Stimulated activated naive CD8-positive, alpha-beta T cell treated with anti-CD3 and anti-CD28 coated beads, Interleukin-15, Interleukin-2, amounts not matched to agents 100 ng/mL and 50 ng/mL, for 24 hours (primary cell): Measurements from ENCODE around the gene NSG2.

Source experiments
- H3K27ac Mint-ChIP-seq: one replicate; pipeline ENCODE4 v1.8.0; 2021; ENCODE audit warnings: mild to moderate bottlenecking, mixed read lengths
- H3K27me3 Mint-ChIP-seq: one replicate; pipeline ENCODE4 v1.8.0; 2021; ENCODE audit warnings: mixed read lengths
- H3K36me3 Mint-ChIP-seq: one replicate; pipeline ENCODE4 v1.8.0; 2021; ENCODE audit warnings: low read depth, mixed read lengths
- H3K4me1 Mint-ChIP-seq: one replicate; pipeline ENCODE4 v1.8.0; 2021; ENCODE audit warnings: low read depth, mixed read lengths
- H3K4me3 Mint-ChIP-seq: one replicate; pipeline ENCODE4 v1.8.0; 2021; ENCODE audit warnings: mild to moderate bottlenecking, mixed read lengths
- H3K9me3 Mint-ChIP-seq: one replicate; pipeline ENCODE4 v1.8.0; 2021; ENCODE audit warnings: mixed read lengths

NSG2 gene

DNA sequence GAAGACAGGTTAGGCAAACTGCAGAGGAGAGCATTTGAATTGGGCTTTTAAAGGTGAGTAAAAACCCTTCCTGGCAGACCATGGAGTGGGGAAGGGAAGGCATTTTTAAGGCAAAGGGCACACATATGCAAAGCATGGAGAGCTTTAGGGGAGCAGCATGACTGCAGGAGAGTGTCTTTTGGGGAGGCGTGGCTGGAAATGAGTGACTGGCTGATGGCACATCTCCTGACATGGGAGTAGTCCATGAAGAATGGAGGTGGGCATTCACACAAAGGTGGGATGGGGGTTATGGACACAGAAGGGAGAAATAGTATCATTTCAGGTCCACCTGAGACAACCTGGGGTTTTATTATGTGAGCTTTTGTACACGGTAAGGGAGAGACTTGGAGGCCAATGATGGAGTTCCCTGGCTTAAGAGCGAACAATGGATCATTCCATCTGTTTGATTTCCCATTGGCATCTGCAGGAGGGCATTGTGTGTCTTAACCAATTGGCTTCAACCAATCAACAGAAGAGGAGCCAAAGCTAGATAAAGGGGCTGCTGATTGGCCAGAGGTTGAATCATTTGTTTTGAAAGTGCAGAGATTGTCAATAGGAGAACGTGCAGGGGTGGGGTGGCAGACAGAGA lies 2.1 kb downstream of the NSG2 start:
- no peaks in the 10 kb centered on the region for H3K9me3 Mint-ChIP-seq
- no peak overlapping the region for H3K27ac Mint-ChIP-seq
- H3K4me1 Mint-ChIP-seq = no peaks in the 10 kb centered on the region
- no peaks in the 10 kb centered on the region for H3K36me3 Mint-ChIP-seq
- H3K4me3 Mint-ChIP-seq = no peak overlapping the region
- H3K27me3 Mint-ChIP-seq = peaks cover 23% of the 10 kb centered on the region

DNA sequence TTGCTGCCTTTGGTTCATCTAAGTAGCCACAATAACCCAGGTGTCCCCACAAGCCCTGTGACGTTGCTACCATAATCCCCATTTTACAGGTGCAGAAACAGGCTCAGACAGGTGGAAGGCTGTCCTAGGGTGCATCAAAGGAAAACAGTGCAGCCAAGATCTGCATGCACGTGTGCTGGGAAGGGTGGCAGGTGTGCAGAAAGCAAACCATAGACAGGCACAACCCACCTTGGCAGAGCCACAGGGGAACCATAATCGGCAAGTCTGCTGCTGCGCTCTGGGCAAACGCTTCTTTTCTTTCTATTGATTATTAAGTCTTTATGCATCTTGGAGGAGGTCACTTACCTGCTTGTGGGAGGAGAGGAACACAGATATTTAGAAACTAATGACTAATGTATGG lies 7.1 kb downstream of the NSG2 start:
- H3K36me3 Mint-ChIP-seq = no peaks in the 10 kb centered on the region
- no peaks in the 10 kb centered on the region for H3K4me1 Mint-ChIP-seq
- no peak overlapping the region for H3K27ac Mint-ChIP-seq
- no peaks in the 10 kb centered on the region for H3K9me3 Mint-ChIP-seq
- H3K4me3 Mint-ChIP-seq = no peak overlapping the region
- H3K27me3 Mint-ChIP-seq = peaks cover 7% of the 10 kb centered on the region

DNA sequence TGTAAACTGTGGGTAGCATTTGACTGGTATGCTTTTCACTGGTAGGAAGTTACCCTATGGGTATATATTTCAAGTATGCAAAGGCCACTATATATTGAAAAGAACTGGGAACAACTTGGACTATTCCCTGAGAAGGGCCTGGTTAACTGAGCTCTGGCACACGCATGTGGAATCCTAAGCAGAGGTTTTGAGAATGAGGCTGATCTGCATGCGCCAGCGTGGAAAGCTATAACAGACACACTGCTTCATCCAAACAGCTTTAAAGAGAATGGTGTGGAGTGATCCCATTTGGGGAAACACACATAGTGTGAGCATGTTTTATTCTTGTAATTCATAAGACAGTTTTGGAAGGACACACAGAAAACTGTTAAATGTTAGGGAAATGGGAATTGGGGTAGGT lies 8.4 kb downstream of the NSG2 start:
- peaks cover 6% of the 10 kb centered on the region for H3K27me3 Mint-ChIP-seq
- no peak overlapping the region for H3K27ac Mint-ChIP-seq
- no peak overlapping the region for H3K4me3 Mint-ChIP-seq
- H3K36me3 Mint-ChIP-seq = no peaks in the 10 kb centered on the region
- no peaks in the 10 kb centered on the region for H3K4me1 Mint-ChIP-seq
- no peaks in the 10 kb centered on the region for H3K9me3 Mint-ChIP-seq

DNA sequence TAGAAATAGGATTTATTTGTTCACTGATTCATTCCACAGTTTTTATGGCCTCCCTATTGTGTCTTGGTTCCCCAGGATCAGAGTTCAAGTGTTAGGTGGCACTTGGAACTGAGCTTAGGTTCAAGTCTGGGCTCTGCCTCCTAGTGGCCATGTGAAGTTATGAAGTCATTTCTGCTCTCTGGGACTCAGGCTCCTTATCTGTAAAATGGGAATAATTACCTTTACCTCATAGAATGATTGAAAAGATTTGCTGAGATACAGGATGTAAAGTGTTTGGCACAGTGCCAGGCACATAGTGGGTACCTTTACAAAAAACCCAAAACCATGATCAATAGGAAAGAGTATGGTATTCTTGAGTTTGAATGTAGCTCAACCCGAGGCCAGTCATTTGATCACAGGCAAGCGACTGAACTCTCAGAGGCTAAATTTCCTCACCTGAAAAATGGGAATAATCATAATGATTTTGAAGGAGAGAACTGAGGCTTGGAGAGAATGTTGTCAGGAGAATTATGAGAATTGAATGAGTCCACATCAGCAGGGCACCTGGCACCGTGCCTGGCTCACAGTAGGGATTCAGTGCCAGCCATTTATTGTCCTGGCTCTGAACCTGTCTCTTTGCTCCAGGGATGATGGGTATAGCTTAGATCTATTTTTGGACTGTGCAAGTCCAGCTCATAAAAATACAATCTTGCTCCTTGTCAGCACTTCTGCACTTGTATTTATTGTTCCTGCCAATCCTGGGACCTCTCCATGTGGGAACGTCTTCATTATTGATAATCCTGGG lies 10.8 kb downstream of the NSG2 start:
- peaks cover 7% of the 10 kb centered on the region for H3K27me3 Mint-ChIP-seq
- peaks cover 6% of the 10 kb centered on the region for H3K9me3 Mint-ChIP-seq
- H3K36me3 Mint-ChIP-seq = no peaks in the 10 kb centered on the region
- H3K4me3 Mint-ChIP-seq = no peak overlapping the region
- H3K27ac Mint-ChIP-seq = no peak overlapping the region
- no peaks in the 10 kb centered on the region for H3K4me1 Mint-ChIP-seq

DNA sequence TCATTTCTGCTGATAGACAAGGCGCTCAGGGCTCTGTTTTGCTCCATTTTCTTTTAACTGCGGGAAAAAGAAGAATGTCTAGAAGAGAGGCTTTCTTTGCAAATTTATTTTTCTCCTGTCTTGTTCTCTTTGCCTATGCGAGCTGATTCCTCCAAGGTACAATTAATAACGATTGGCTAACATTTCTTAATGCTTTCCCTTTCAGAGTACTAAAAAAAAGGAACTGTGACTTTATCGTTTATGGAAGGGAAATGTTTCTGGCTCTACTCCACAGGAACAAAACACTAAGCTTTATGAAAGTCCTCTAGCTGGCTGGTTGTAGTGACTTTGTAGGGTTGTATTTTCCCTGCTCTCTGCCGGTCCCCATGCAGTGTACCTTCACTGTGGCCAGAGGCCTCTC lies 11.7 kb downstream of the NSG2 start:
- Mint-ChIP-seq H3K27ac (no peak overlapping the region), H3K4me1 (no peaks in the 10 kb centered on the region), H3K4me3 (no peak overlapping the region), H3K9me3 (peaks cover 6% of the 10 kb centered on the region), H3K27me3 (peaks cover 9% of the 10 kb centered on the region), H3K36me3 (no peaks in the 10 kb centered on the region)

DNA sequence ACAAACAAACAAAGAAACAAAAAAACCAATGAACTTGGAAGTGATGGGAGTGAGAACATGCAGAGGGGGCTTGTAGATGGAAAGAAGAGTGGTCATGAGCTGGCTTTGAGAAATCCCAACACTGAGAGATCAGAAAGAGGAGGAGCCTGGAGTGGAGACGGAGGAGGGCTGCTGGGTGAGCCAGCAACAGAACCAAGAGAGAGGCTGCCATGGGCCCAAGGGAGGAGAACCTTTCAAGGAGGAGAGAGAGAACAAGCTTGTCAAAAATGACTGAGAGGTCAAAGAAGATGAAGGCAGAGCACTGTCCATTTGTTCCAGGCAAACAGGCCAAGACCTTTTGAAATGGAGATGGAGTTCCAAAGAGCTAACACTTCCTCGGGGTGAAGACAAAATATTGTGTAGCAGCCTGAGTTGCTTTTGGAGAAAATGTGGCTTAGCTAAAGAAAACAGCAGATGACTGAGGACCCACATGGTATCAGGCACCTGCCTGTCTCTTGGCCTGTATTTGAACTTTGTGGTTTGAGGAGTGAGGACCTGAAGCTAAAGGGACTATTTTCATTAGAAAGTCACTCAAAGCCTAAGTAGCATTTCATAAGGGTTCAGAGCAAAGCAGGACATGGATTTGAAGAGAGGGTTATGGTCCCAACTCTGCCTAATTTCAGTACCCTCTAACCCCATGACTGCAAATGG lies 13.1 kb downstream of the NSG2 start:
- H3K4me3 Mint-ChIP-seq = no peak overlapping the region
- H3K27me3 Mint-ChIP-seq = peaks cover 16% of the 10 kb centered on the region

DNA sequence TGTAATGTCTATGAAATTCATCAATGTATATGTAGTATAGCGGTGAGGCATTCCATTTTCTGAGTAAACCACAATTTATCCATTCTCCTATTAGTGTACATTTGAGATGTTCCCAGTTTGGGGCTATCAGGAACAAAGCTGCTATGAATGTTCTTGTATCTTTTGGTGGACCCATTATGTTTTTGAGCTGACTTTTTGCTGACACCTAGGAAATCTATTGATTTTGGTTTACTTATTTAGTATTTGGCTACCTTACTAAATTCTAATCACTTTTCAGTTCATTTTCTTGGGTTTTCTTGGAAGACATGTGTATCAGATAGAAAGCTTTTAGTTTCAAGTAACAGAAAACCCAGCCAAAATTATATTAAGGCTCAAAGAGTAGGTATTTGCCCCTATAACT lies 13.7 kb downstream of the NSG2 start:
- Mint-ChIP-seq H3K27ac (no peak overlapping the region), H3K4me3 (no peak overlapping the region), H3K4me1 (no peaks in the 10 kb centered on the region), H3K27me3 (peaks cover 21% of the 10 kb centered on the region), H3K9me3 (peaks cover 6% of the 10 kb centered on the region), H3K36me3 (no peaks in the 10 kb centered on the region)

More for the DNA sequence above, 13.1 kb downstream of the NSG2 start:
- H3K27ac Mint-ChIP-seq = no peak overlapping the region
- H3K4me1 Mint-ChIP-seq = no peaks in the 10 kb centered on the region
- H3K36me3 Mint-ChIP-seq = no peaks in the 10 kb centered on the region
- H3K9me3 Mint-ChIP-seq = peaks cover 6% of the 10 kb centered on the region

DNA sequence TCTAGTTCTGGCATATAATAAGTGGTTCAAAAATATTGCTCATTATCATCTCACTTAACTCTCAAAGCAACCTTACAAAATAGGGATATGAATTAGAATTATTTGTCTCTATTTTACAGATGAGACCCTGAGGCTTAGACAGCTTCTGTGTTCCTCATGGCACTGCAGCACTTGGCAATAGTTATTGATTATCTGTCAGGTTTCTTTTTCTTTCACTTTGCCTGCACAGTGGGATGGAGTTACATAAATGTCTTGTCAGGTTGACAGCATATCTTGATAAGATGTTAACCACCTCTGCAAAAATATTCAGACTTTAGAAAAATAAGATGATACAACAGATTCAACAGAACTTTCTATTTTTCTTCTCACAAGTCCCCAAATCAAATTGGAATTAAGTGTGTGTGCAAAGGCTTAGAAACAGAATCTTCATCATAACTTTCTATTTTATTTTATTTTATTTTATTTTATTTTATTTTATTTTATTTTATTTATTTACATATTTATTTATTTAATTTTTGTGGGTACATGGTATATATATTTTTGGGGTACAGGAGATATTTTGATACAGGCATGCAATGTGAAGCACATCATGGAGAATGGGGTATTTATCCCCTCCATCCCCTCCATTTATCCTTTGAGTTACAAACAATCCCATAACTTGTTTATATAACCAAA lies 17.7 kb downstream of the NSG2 start:
- H3K9me3 Mint-ChIP-seq = peaks cover 6% of the 10 kb centered on the region
- H3K4me3 Mint-ChIP-seq = no peak overlapping the region
- no peak overlapping the region for H3K27ac Mint-ChIP-seq
- no peaks in the 10 kb centered on the region for H3K36me3 Mint-ChIP-seq
- H3K4me1 Mint-ChIP-seq = no peaks in the 10 kb centered on the region
- peaks cover 26% of the 10 kb centered on the region for H3K27me3 Mint-ChIP-seq

DNA sequence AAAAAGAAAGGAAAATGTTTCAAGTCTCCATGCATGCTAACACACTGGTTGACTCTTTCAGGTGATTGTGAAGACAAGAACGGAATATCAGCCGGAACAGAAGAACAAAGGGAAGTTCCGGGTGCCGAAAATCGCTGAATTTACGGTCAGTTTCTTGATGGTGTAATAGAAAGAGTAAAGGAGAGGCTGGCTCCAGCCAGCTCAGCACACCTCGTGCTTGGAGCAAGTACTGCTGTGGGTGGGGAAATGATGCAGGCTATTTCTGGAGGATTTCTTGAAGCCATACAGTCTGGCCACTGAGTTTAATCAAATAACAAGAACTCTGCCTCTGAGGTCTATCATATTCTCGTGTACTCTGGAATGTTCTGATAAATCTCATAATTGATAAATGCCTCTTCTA lies 18.7 kb downstream of the NSG2 start:
- H3K4me1 Mint-ChIP-seq = no peaks in the 10 kb centered on the region
- peaks cover 6% of the 10 kb centered on the region for H3K9me3 Mint-ChIP-seq
- H3K36me3 Mint-ChIP-seq = no peaks in the 10 kb centered on the region
- H3K4me3 Mint-ChIP-seq = no peak overlapping the region
- H3K27ac Mint-ChIP-seq = no peak overlapping the region
- H3K27me3 Mint-ChIP-seq = peaks cover 26% of the 10 kb centered on the region

DNA sequence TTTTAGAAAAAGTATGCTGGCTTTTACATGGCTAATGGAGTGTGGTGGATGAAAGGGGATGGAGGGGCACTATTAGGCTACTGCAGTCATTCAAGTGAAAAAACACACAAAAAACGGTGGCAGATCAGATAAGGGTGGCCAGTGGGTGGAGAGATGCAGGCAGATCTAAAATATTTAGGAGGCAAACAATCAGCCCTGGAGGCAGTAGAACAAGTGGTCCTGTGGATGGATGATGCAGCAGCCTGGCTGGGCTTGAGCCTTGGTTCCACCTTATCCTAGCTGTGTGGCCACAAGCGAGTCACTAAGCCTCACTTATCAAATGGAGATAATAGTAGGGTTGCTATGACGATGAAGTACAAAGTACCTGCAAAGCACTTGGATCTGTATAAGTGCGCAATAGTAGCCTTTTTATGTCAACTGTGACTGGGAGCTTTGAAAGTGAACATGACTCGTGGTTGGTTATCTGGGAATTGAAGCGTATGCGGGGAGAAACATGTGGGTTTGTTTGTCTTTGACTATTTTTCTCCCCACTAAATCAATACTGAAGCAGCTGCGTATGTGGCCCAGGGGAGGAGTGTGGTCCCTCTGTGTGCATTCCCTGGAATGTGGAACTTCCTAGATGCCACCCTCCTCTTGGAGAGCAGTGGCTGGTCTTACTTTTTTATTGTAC lies 20.2 kb downstream of the NSG2 start:
- no peaks in the 10 kb centered on the region for H3K4me1 Mint-ChIP-seq
- no peaks in the 10 kb centered on the region for H3K36me3 Mint-ChIP-seq
- H3K4me3 Mint-ChIP-seq = no peak overlapping the region
- H3K9me3 Mint-ChIP-seq = no peaks in the 10 kb centered on the region
- H3K27ac Mint-ChIP-seq = no peak overlapping the region
- H3K27me3 Mint-ChIP-seq = peaks cover 26% of the 10 kb centered on the region

DNA sequence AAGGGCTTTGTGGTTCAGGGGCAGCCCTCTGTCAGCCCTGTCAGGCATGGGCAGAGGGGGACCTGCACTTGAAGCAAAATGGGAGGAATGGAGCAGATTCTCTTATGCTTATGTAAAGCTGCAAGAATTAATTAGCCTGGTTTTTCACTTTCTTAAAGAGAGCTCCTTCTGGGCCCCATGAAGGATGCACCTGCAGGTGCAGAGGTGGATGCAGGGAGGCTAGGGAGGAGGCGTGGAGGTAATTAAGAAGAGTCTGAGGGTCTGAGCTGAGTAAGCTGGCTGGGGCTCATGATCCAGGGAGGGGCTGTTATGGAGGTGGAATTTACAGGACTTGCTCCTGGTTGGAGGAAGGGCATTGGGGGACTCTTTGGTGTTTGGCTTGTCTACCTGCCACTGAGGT lies 22.0 kb downstream of the NSG2 start:
- no peaks in the 10 kb centered on the region for H3K9me3 Mint-ChIP-seq

DNA sequence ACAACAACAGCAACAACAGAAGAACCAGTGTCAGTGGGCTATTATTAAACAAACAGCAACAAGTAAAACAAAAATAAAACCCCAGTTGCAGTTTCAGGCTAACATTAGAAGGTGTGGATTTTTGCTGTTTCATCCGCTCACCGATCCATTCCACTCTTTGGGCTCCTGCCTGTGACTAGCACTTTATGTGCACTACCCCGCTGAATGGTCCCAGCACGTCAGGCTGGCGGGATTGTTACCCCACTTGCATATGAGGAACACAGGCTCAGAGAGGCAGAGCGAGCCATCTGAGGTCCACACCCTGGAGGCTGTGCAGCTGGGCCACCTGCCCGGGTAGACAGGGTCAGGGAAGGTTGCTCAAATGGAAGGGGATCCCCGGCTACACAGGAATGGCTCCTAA lies 26.0 kb downstream of the NSG2 start:
- Mint-ChIP-seq H3K4me1 (no peaks in the 10 kb centered on the region), H3K27ac (no peak overlapping the region), H3K27me3 (no peaks in the 10 kb centered on the region), H3K9me3 (no peaks in the 10 kb centered on the region), H3K4me3 (no peak overlapping the region), H3K36me3 (no peaks in the 10 kb centered on the region)

More for the DNA sequence above, 22.0 kb downstream of the NSG2 start:
- Mint-ChIP-seq H3K4me1 (no peaks in the 10 kb centered on the region), H3K4me3 (no peak overlapping the region), H3K36me3 (no peaks in the 10 kb centered on the region), H3K27ac (no peak overlapping the region), H3K27me3 (peaks cover 22% of the 10 kb centered on the region)

DNA sequence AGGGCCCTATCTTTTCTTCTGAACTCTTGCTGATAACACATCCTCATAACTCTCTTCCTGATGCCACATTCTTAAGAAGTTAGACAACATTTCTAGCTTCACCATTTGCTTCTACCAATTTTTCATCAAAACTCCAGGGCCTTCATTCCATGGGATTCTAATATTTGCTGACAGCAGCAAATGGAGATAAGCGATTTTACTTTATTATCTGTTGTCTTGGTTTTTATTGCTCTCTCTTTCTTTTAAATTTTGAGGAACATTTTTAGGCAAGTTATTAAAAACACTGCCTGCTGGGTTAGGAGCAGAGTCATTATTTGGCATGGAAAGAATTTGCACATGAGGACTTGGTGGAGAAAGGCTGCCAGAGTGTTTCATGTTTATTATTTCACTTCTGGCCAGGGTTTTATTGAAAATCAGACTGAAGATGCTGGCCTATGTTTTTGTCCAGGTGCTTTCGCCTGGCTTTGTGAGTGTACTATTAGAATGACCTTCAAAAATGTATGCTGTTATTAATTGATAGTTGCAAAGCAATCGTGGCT lies 27.7 kb downstream of the NSG2 start:
- Mint-ChIP-seq H3K27ac (no peak overlapping the region), H3K4me1 (no peaks in the 10 kb centered on the region), H3K9me3 (no peaks in the 10 kb centered on the region), H3K27me3 (no peaks in the 10 kb centered on the region), H3K4me3 (no peak overlapping the region), H3K36me3 (no peaks in the 10 kb centered on the region)

DNA sequence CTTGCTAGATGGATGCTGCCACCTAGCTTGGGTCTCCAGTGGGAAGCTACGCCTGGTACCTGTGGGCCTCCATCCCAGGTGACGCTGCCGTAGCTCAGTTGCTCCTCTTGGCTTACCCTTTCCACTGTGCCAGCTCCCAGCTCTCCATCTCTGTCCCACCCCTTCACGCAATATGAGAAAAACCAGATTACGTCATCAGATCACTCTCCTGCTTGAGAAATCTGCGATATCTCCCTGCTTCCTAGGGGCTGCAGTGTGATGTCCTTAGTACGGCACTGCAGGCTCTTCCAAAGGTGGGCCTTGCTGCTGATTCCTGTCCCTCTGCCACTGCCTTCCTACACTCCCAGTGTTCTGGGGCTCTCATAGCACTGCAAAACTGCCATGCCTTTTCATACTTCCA lies 28.9 kb downstream of the NSG2 start:
- H3K27me3 Mint-ChIP-seq = peaks cover under 1% of the 10 kb centered on the region
- no peaks in the 10 kb centered on the region for H3K36me3 Mint-ChIP-seq
- H3K4me3 Mint-ChIP-seq = no peak overlapping the region
- H3K27ac Mint-ChIP-seq = no peak overlapping the region
- no peaks in the 10 kb centered on the region for H3K9me3 Mint-ChIP-seq
- H3K4me1 Mint-ChIP-seq = no peaks in the 10 kb centered on the region
